ENCODE measurements around the gene VPS35. TPM values are rescaled to one million over a fixed set of nuclear protein-coding genes. Genes with fewer than 3 reads are reported as not detected.

The VPS35 gene
- total and polyA plus RNA-seq, 2 of the 13 experiments (the other 11 are each of a cell fraction or from before 2014, with no cell fraction given): 30.7 to 136 TPM

- TF ChIP-seq KIAA2018 (CRISPR knock-in tag; IDR thresholded peaks at IDR 0.05; ENCODE audit: borderline replicate concordance) (no peak), ZNF83 (CRISPR knock-in tag; IDR thresholded peaks at IDR 0.05; ENCODE audit: borderline replicate concordance) (0 out of 2 replicates have a peak, but pooled peaks have one; percentile 21), CBX5 (CRISPR knock-in tag; IDR thresholded peaks at IDR 0.05; ENCODE audit: borderline replicate concordance) (peak; percentile 12; the same call in 1 of the 2 replicates), ZNF687 (CRISPR knock-in tag; IDR thresholded peaks at IDR 0.05) (peak; percentile 92), EP300 (IDR thresholded peaks at IDR 0.05; ENCODE audit: low read depth in 2 of 2, low read length in 2 of 2) (no peak), EP300 (CRISPR knock-in tag; IDR thresholded peaks at IDR 0.05; ENCODE audit: borderline replicate concordance) (no peak), HNRNPL (IDR thresholded peaks at IDR 0.05; ENCODE audit: low read depth, low read length) (no peak), HOXA5 (CRISPR knock-in tag; IDR thresholded peaks at IDR 0.05) (no peak), KAT7 (CRISPR knock-in tag; IDR thresholded peaks at IDR 0.05; ENCODE audit: borderline replicate concordance) (no peak), CC2D1A (CRISPR knock-in tag; IDR thresholded peaks at IDR 0.05) (0 out of 2 replicates have a peak, but pooled peaks have one; percentile 51), PHF8 (CRISPR knock-in tag; IDR thresholded peaks at IDR 0.05) (peak; percentile 87)
These were observed 55.9 kb downstream of the VPS35 start (continued) for GRCh38 chr16:46632778-46633733.
